Testis (tissue), 3 donors: Measurements from ENCODE around the gene NUDT8. TPM values are rescaled to one million over a fixed set of nuclear protein-coding genes. Genes with fewer than 3 reads are reported as not detected.

ENCODE experiments used
- DNase-seq: peaks from one replicate; pipeline ENCODE4 v3.0.0-alpha.2; 2019
- H3K27ac ChIP-seq, 2 donors: fragments of 200-600 bp; sonication (generic); one replicate each; pipeline ENCODE4 v1.5.1; 2019
- H3K27me3 ChIP-seq: fragments of 200-600 bp; sonication (generic); one replicate; pipeline ENCODE4 v1.5.1; 2019
- H3K36me3 ChIP-seq: fragments of 200-600 bp; sonication (generic); one replicate; pipeline ENCODE4 v1.5.1; 2017; ENCODE audit warnings: low read depth; ENCODE audit errors: missing control alignments
- H3K4me1 ChIP-seq: fragments of 200-600 bp; sonication (generic); one replicate; pipeline ENCODE4 v1.5.1; 2019
- H3K4me3 ChIP-seq, 2 donors: fragments of 200-600 bp; sonication (generic); one replicate each; pipeline ENCODE4 v1.5.1; 2017 to 2019
- H3K9me3 ChIP-seq: fragments of 200-600 bp; sonication (generic); one replicate; pipeline ENCODE4 v1.5.1; 2017
- CTCF ChIP-seq, 3 experiments: fragments of 450-650 bp in 2 of 3; fragments of 200-600 bp in 1 of 3; sonication (generic) in 1 of 3; IDR thresholded peaks; one replicate each; pipeline ENCODE4 v1.5.1; 2016 to 2019; ENCODE audit warnings: antibody characterized with exemption in 3 of 3, mild to moderate bottlenecking in 2 of 3, moderate library complexity in 1 of 3
- POLR2A ChIP-seq: fragments of 450-650 bp; IDR thresholded peaks from one replicate; pipeline ENCODE4 v1.6.1; 2017; ENCODE audit warnings: antibody characterized with exemption, mild to moderate bottlenecking, moderate library complexity
- WGBS, 2 donors: methylation state at CpG; one replicate each; pipeline ENCODE4 v1.1.5; 2018; 5-methylcytosine and 5-hydroxymethylcytosine counted together
- intact Hi-C: fragments of 100-400 bp; cut with DNase I; formaldehyde crosslinking; loops from one replicate; pipeline ENCODE4 v1.15.1; 2023; ENCODE audit warnings: low total_unique reads
- polyA plus RNA-seq: library from polyadenylated mRNA; stranded (reverse); fragments of 350-450 nt; fragmentation: Illumina TruSeq; extraction: RNeasy Lipid Tissue Mini Kit (QIAGEN cat#74804); gene quantifications from one replicate; pipeline ENCODE4 v1.2.3, GENCODE V29; 2014; ENCODE audit warnings: low read depth, low replicate concordance; ENCODE audit not compliant: insufficient read depth
- total RNA-seq, 2 donors: library from RNA; depleted of rRNA; stranded (reverse); fragments of >200 nt; gene quantifications; one replicate each; pipeline ENCODE4 v1.2.3, GENCODE V29; 2016

The NUDT8 gene
- total and polyA plus RNA-seq, 3 donors from 2014 or later, result 4.0 to 7.0 (median 6.2) TPM

GRCh38 chr11:67614730-67615714 is 14.7 kb downstream of the NUDT8 start:
- DNase-seq, result no peak
- no peak overlapping the region for H3K27ac ChIP-seq
- no peaks in the 10 kb centered on the region for H3K9me3 ChIP-seq
- 80 to 88% methylated on average over 13 to 16 of the region's 18 CpGs for WGBS, 2 donors
- no peaks in the 10 kb centered on the region for H3K27me3 ChIP-seq
- intact Hi-C loops, result no loop called here
- TF ChIP-seq POLR2A, result no peak
- TF ChIP-seq CTCF (IDR thresholded peaks at IDR 0.05), result no peak
- H3K4me3 ChIP-seq, result no peak overlapping the region
- H3K36me3 ChIP-seq, result no peaks in the 10 kb centered on the region
- H3K4me1 ChIP-seq, result no peaks in the 10 kb centered on the region

GRCh38 chr11:67613960-67614715 is 15.6 kb downstream of the NUDT8 start:
- Histone ChIP-seq H3K4me1 (no peaks in the 10 kb centered on the region), H3K9me3 (no peaks in the 10 kb centered on the region), H3K36me3 (no peaks in the 10 kb centered on the region), H3K27me3 (no peaks in the 10 kb centered on the region), H3K27ac (no peak overlapping the region), H3K4me3 (no peak overlapping the region)
- TF ChIP-seq POLR2A (no peak), CTCF (IDR thresholded peaks at IDR 0.05) (peak; percentile 35 to 62 (median 41))
- WGBS, 2 donors, result 44 to 46% methylated on average over 7 to 23 of the region's 23 CpGs
- intact Hi-C loops, result no loop called here
- no peak for DNase-seq

- Histone ChIP-seq H3K27ac (no peak overlapping the region), H3K36me3 (no peaks in the 10 kb centered on the region)
- WGBS, 2 donors, result 81 to 93% methylated on average over 16 to 17 of the region's 17 CpGs
Measured at GRCh38 chr11:67613313-67613959, 16.3 kb downstream of the NUDT8 start.

GRCh38 chr11:67612751-67613150 is 17.0 kb downstream of the NUDT8 start:
- peaks cover 3% of the 10 kb centered on the region for H3K4me1 ChIP-seq
- H3K27ac ChIP-seq, result no peak overlapping the region
- WGBS, 2 donors, result 91 to 92% methylated on average over 9 to 13 of the region's 13 CpGs
- no peaks in the 10 kb centered on the region for H3K27me3 ChIP-seq
- TF ChIP-seq POLR2A (no peak), CTCF (IDR thresholded peaks at IDR 0.05) (no peak)
- no peaks in the 10 kb centered on the region for H3K36me3 ChIP-seq
- no peaks in the 10 kb centered on the region for H3K9me3 ChIP-seq
- no peak for DNase-seq
- intact Hi-C loops, result no loop called here
- H3K4me3 ChIP-seq, result no peak overlapping the region

More at GRCh38 chr11:67613313-67613959, 16.3 kb downstream of the NUDT8 start:
- TF ChIP-seq CTCF (IDR thresholded peaks at IDR 0.05), result no peak
- no peak for TF ChIP-seq POLR2A
- intact Hi-C loops, result no loop called here
- H3K27me3 ChIP-seq, result no peaks in the 10 kb centered on the region
- DNase-seq, result no peak
- H3K4me1 ChIP-seq, result no peaks in the 10 kb centered on the region
- H3K9me3 ChIP-seq, result no peaks in the 10 kb centered on the region
- no peak overlapping the region for H3K4me3 ChIP-seq
